ENCODE data around the gene GCNT2. TPM values are rescaled to one million over a fixed set of nuclear protein-coding genes. Genes with fewer than 3 reads are reported as not detected.
"Not testable (repeated sequence)": the region's sequence is repeated elsewhere in the genome, so short reads cannot be mapped to it uniquely, and the experiment has no call there.

GCNT2 gene
- total RNA-seq, 2 donors from 2014 or later = 2.4 to 6.9 TPM

DNA sequence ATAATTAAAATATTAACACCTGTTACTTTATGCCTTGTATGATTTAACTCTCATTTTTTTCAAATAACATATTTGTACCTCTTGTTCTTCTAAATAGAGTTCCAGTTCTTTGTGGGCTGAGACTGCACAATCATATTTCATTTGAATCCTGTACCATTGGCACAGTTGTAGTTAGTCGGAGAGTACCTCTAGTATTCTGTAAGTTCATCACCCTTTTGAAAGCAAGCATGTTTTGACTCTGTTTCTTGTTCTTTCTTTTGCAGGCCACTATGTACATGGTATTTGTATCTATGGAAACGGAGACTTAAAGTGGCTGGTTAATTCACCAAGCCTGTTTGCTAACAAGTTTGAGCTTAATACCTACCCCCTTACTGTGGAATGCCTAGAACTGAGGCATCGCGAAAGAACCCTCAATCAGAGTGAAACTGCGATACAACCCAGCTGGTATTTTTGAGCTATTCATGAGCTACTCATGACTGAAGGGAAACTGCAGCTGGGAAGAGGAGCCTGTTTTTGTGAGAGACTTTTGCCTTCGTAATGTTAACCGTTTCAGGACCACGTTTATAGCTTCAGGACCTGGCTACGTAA, 105.1 kb downstream of the GCNT2 start:
- Mint-ChIP-seq H3K4me3 (no peak overlapping the region), H3K4me1 (ENCODE audit: low read depth in 2 of 2) (peaks cover 20% of the 10 kb centered on the region in 2 donors), H3K9me3 (peaks cover 5% of the 10 kb centered on the region), H3K27ac (no peak overlapping the region), H3K36me3 (peaks cover 20% of the 10 kb centered on the region), H3K27me3 (peaks cover 0 to 2% of the 10 kb centered on the region in 2 donors)
- ATAC-seq (peak in 1 of 2 donors; percentile 33), DNase-seq (ENCODE audit: low spot score) (no peak)

GRCh38 chr6:10627800-10628199, 106.6 kb downstream of the GCNT2 start:
- peaks cover 0 to 2% of the 10 kb centered on the region in 2 donors for H3K27me3 Mint-ChIP-seq
- peaks cover 19% of the 10 kb centered on the region for H3K36me3 Mint-ChIP-seq
- H3K4me1 Mint-ChIP-seq (ENCODE audit: low read depth in 2 of 2) = peaks cover 19 to 20% of the 10 kb centered on the region in 2 donors
- H3K27ac Mint-ChIP-seq = peak overlapping the region; percentile 4 to 6
- ATAC-seq = no peak
- no peak for DNase-seq (ENCODE audit: low spot score)
- H3K4me3 Mint-ChIP-seq = no peak overlapping the region
- H3K9me3 Mint-ChIP-seq = peaks cover 5% of the 10 kb centered on the region

DNA sequence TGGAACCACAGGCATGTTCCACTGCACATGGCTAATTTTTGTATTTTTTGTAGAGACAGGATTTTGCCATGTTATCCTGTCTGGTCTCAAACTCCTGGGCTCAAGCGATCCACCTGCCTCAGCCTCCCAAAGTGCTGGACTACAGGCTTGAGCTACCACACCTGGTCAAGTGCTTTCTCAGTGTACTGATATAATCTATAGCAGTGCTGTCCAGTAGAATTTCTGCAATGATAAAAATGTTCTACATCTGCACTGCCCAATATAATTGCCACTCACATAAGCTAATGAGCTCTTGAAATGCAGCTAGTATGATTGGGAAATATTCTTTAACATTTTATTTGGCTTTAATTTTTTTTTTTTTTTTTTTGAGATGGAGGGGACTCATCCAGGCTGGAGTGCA, 109.0 kb downstream of the GCNT2 start:
- Mint-ChIP-seq H3K36me3 (peaks cover 2% of the 10 kb centered on the region), H3K4me3 (no peak overlapping the region), H3K27me3 (peaks cover 0 to 2% of the 10 kb centered on the region in 2 donors), H3K4me1 (ENCODE audit: low read depth in 2 of 2) (peaks cover 20 to 26% of the 10 kb centered on the region in 2 donors), H3K27ac (no peak overlapping the region), H3K9me3 (no peaks in the 10 kb centered on the region)
- no peak for DNase-seq (ENCODE audit: low spot score)
- ATAC-seq = no peak

DNA sequence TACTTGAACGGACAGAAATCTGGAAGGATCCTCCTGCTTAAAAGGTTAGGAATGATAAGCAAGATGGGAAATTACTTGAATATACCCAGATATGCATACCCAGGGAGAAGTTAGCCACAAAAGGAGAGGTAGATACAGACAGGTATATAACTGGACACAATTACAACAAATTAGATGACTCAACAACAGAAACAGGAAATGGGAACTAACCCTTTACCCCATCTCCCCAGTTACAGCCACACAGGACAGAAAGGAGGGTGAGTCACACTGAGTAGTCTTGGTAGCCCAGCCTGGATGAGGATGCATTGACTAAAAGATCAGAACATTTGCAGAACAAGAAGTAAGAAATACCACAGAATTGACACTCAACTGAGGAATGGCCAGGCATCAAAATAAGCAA, 112.1 kb downstream of the GCNT2 start:
- Mint-ChIP-seq H3K36me3 (no peaks in the 10 kb centered on the region), H3K4me3 (peak overlapping the region; percentile 37), H3K9me3 (no peaks in the 10 kb centered on the region), H3K27ac (peak overlapping the region; percentile 10 to 12), H3K27me3 (peaks cover 0 to 2% of the 10 kb centered on the region in 2 donors), H3K4me1 (ENCODE audit: low read depth in 2 of 2) (peaks cover 6 to 12% of the 10 kb centered on the region in 2 donors)
- DNase-seq (ENCODE audit: low spot score) (no peak), ATAC-seq (peak; percentile 90 to 96)

DNA sequence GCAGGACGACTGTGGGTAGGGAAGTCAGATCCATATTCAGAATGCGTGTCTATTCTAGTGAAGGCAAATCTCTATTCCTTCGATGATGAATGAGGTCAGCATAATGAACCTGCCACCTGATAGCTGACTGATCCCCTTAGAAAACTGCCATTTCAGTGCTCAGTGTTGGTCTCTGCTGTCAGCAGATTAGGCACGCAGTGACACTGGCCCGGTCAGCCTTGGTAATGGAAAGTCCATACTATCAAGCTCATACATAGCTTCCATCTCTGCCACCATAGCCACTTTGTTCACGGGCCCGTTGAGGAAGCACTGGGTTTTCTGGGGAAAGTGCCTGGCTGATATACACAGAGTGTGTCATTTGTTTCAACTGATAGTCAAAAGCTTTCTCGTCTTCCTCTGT, 119.3 kb downstream of the GCNT2 start:
- Mint-ChIP-seq H3K27me3 (peaks cover 17 to 27% of the 10 kb centered on the region in 2 donors), H3K4me1 (ENCODE audit: low read depth in 2 of 2) (peaks cover 16 to 22% of the 10 kb centered on the region in 2 donors), H3K9me3 (no peaks in the 10 kb centered on the region), H3K4me3 (no peak overlapping the region), H3K27ac (no peak overlapping the region), H3K36me3 (peaks cover 6% of the 10 kb centered on the region)
- ATAC-seq = peak in 1 of 2 donors; percentile 33
- no peak for DNase-seq (ENCODE audit: low spot score)

DNA sequence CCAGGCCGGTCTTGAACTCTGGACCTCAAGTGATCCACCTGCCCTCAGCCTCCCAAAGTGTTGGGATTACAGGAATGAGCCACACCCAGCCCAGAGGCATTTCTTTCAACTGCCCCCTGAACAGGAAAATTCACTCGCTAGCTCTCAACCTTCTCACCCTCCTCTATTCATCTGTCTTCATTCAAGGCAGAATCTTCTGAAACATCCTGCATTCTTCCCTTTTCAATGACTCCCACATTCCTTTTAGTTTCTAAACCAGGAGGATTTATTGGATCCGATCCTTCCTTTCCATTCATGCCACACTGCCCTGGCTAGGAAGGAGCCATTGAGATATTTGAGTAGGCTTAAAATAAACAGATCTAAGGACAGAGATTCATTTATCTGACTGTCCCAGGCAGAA, 120.4 kb downstream of the GCNT2 start:
- H3K27ac Mint-ChIP-seq = peak overlapping the region in 1 of 2 donors; percentile 18
- peaks cover 16 to 22% of the 10 kb centered on the region in 2 donors for H3K4me1 Mint-ChIP-seq (ENCODE audit: low read depth in 2 of 2)
- DNase-seq (ENCODE audit: low spot score) (no peak), ATAC-seq (no peak)
- H3K4me3 Mint-ChIP-seq = no peak overlapping the region
- H3K9me3 Mint-ChIP-seq = no peaks in the 10 kb centered on the region
- peaks cover 17 to 27% of the 10 kb centered on the region in 2 donors for H3K27me3 Mint-ChIP-seq
- peaks cover 6% of the 10 kb centered on the region for H3K36me3 Mint-ChIP-seq

GRCh38 chr6:10643201-10643651, 122.1 kb downstream of the GCNT2 start:
- Mint-ChIP-seq H3K4me3 (peak overlapping the region; percentile 66), H3K27ac (peak overlapping the region; percentile 2 to 40)
- no peak for DNase-seq (ENCODE audit: low spot score)

DNA sequence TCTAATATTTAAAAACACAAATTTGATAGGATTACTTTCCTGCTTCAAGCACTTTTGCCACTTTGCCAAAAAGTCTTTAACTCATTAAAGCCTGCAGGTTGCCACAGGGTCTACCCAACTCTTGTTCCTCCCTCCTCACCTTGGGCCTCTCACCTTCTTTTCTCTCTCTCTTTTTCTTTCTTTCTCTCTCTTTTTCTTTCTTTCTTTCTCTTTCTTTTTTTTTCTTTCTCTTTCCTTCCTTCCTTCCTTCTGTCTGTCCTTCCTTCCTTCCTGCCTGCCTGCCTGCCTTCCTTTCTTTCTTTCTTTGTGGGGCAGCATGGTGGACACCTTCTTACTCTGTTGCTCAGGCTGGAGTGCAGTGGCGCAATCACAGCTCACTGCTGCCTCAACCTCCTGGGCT, 123.1 kb downstream of the GCNT2 start:
- Mint-ChIP-seq H3K36me3 (peaks cover 10% of the 10 kb centered on the region), H3K27ac (peak overlapping the region; percentile 2 to 40), H3K4me1 (ENCODE audit: low read depth in 2 of 2) (peaks cover 19 to 22% of the 10 kb centered on the region in 2 donors), H3K27me3 (peaks cover 16 to 27% of the 10 kb centered on the region in 2 donors), H3K9me3 (no peaks in the 10 kb centered on the region), H3K4me3 (peak overlapping the region; percentile 66)
- ATAC-seq = no peak
- DNase-seq (ENCODE audit: low spot score) = no peak

More at GRCh38 chr6:10643201-10643651, 122.1 kb downstream of the GCNT2 start:
- peaks cover 10% of the 10 kb centered on the region for H3K36me3 Mint-ChIP-seq
- peak in 1 of 2 donors; percentile 70 for ATAC-seq
- H3K27me3 Mint-ChIP-seq = peaks cover 17 to 27% of the 10 kb centered on the region in 2 donors
- no peaks in the 10 kb centered on the region for H3K9me3 Mint-ChIP-seq
- peaks cover 19 to 22% of the 10 kb centered on the region in 2 donors for H3K4me1 Mint-ChIP-seq (ENCODE audit: low read depth in 2 of 2)

DNA sequence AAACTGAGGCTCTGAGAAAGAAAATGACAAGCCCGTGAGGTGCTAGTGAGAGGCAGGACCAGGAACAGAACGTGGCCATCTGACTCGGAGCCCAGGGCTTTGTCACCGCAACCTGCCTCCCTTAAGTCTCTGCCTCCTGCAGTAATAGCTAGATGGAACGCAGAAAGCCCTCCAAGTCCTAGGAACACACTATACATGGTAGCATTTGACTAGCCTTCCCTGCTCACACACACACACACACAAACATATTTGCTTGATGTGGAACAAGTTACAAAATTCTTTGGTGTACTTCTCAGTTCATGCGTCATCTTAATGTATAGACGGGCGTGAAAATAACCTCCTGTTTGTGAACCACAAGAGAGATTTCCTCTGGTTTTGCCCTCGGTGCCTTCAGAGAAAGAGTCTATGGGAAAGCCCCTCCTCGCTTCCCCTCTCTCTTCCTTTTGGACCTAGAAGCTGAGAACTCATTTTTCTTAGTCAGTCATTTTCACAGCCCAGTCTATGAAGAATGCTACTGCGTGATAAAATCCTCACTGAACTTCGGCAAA, 134.4 kb downstream of the GCNT2 start:
- DNase-seq (ENCODE audit: low spot score) (peak; percentile 86), ATAC-seq (peak; percentile 89 to 91)
- Mint-ChIP-seq H3K27me3 (no peaks in the 10 kb centered on the region), H3K4me3 (peak overlapping the region; percentile 84), H3K27ac (peak overlapping the region; percentile 99), H3K4me1 (ENCODE audit: low read depth in 2 of 2) (peaks cover 35 to 45% of the 10 kb centered on the region in 2 donors), H3K9me3 (no peaks in the 10 kb centered on the region), H3K36me3 (peaks cover 24% of the 10 kb centered on the region)

- Mint-ChIP-seq H3K4me3 (peak overlapping the region; percentile 65), H3K36me3 (peaks cover 14% of the 10 kb centered on the region), H3K27me3 (no peaks in the 10 kb centered on the region), H3K9me3 (no peaks in the 10 kb centered on the region), H3K4me1 (ENCODE audit: low read depth in 2 of 2) (peaks cover 33 to 47% of the 10 kb centered on the region in 2 donors), H3K27ac (peak overlapping the region; percentile 80 to 86)
- DNase-seq (ENCODE audit: low spot score) (no peak), ATAC-seq (no peak)
These were observed 138.0 kb downstream of the GCNT2 start for GRCh38 chr6:10658910-10659698.

DNA sequence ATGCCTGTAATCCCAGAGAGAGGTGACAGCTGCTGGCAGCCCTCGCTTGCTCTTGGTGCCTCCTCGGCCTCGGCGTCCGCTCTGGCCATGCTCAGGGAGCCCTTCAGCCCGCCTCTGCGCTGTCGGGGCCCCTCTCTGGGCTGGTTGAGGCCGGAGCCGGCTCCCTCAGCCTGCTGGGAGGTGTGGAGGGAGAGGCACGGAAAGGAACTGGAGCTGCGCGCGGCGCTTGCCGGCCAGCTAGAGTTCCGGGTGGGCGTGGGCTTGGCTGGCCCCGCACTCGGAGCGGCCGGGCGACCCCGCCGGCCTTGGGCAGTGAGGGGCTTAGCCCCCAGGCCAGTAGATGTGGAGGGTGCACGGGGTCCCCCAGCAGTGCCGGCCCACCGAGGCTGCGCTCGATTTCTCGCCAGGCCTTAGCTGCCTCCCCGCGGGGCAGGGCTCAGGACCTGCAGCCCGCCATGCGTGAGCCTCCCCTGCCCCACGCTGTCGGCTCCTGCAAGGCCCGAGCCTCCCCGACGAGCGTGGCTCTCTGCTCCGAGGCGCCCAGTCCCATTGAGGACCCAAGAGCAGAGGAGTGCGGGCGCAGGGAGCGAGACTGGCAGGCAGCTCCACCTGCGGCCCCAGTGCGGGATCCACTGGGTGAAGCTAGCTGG, 138.7 kb downstream of the GCNT2 start:
- Mint-ChIP-seq H3K36me3 (peaks cover 21% of the 10 kb centered on the region), H3K4me3 (peak overlapping the region; percentile 73), H3K27me3 (no peaks in the 10 kb centered on the region), H3K27ac (peak overlapping the region; percentile 80 to 86), H3K9me3 (no peaks in the 10 kb centered on the region), H3K4me1 (ENCODE audit: low read depth in 2 of 2) (peaks cover 32 to 46% of the 10 kb centered on the region in 2 donors)
- ATAC-seq (peak in 1 of 2 donors; percentile 15), DNase-seq (ENCODE audit: low spot score) (no peak)

DNA sequence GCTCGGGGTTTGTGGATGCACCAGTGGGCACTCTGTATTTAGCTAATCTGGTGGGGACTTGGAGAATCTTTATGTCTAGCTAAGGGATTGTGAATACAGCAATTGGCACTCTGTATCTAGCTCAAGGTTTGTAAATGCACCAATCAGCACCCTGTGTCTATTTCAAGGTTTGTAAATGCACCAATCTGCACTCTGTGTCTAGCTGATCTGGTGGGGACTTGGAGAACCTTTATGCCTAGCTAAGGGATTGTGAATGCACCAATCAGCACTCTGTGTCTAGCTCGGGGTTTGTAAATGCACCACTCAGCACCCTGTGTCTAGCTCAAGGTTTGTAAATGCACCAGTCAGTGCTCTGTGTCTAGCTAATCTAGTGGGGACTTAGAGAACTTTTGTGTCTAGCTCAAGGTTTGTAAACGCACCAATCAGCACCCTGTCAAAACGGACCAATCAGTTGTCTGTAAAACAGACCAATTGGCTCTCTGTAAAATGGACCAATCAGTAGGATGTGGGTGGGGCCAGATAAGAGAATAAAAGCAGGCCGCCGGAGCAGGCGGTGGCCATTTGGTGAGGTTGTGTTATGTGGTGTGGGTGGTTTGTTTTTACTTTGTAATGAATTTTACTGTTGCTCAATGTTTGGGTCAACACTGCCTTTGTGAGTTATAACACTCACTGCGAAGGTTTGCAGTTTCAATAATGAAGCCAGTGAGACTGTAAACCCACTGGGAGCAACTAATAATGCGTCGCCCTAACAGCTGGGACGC, 139.5 kb downstream of the GCNT2 start:
- H3K9me3 Mint-ChIP-seq = not testable (repeated sequence)
- peak; percentile 63 to 81 for ATAC-seq

DNA sequence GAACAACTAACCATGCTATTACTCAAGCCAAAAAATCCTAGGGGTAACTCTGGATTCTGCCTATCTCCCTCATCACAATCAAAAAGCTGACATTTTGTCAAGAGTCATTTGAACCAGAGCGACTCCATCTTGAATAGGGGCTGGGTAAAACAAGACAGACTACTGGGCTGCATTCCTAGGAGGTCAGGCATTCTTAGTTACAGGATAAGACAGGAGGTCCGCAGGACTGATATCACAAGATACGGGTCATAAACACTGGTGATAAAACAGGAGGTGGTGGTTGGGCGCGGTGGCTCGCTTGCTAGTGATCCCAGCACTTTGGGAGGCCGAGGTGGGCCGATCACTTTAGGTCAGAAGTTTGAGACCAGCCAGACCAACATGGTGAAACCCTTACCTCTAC, 141.1 kb downstream of the GCNT2 start:
- Mint-ChIP-seq H3K27ac (peak overlapping the region in 1 of 2 donors; percentile 75), H3K36me3 (peaks cover 26% of the 10 kb centered on the region), H3K4me3 (no peak overlapping the region), H3K9me3 (peaks cover 8% of the 10 kb centered on the region), H3K27me3 (peaks cover 6 to 8% of the 10 kb centered on the region in 2 donors), H3K4me1 (ENCODE audit: low read depth in 2 of 2) (peaks cover 26 to 42% of the 10 kb centered on the region in 2 donors)
- ATAC-seq = no peak
- DNase-seq (ENCODE audit: low spot score) = no peak

More for the DNA sequence above, 139.5 kb downstream of the GCNT2 start:
- peaks cover 20% of the 10 kb centered on the region for H3K36me3 Mint-ChIP-seq
- H3K4me3 Mint-ChIP-seq = peak overlapping the region; percentile 73
- DNase-seq (ENCODE audit: low spot score); H3K27me3 Mint-ChIP-seq: not testable (repeated sequence)
- H3K4me1 Mint-ChIP-seq (ENCODE audit: low read depth in 2 of 2) = peaks cover 26 to 41% of the 10 kb centered on the region in 2 donors
- peak overlapping the region; percentile 68 to 75 for H3K27ac Mint-ChIP-seq

Measured in natural killer cell treated with Interleukin-12 subunit alpha and Interleukin-12 subunit beta and Interleukin-15 and Interleukin-18, amount 100 ng/mL, for 72 hours (primary cell).